ENCODE measurements around the gene NRP2.

The NRP2 gene

DNA sequence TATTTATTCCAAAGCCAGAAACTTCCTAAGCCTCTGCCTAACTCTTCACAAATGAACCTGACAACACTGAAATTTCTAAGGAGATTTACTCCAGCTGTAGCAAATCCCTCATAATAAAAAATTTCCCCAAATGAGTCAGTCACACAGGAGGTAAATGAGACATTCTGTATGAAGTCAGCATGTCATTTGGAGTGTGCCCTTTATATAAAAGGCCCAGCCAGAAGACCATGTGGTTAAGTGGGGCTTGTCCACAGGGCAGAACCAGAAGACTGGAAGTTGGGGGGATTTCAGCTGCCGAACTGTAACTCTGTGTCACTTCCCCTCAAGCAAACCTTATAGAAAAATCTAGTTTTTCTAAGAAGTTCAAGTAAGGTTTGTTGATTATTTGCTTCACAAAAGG is 30.2 kb downstream of the NRP2 start:
- DNase-seq = no peak

DNA sequence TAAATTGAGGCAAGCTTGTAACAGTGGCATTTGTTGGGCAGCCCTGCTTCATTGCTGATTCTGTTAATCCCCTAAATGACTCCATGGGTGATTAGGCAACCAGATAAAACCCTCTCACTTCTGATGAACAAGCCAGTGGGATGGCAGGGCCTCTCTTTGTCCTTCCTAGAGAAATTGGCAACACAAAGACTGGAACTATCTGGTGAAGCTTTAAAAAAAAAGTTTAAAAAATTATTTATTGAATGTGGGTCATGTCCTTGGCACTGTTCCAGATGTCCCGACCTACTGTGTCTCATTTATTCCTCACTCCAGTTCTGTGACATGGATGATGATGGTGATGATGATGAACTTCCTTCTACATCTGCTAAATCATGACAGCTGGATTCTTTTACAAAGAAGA is 30.8 kb downstream of the NRP2 start:
- DNase-seq = no peak

DNA sequence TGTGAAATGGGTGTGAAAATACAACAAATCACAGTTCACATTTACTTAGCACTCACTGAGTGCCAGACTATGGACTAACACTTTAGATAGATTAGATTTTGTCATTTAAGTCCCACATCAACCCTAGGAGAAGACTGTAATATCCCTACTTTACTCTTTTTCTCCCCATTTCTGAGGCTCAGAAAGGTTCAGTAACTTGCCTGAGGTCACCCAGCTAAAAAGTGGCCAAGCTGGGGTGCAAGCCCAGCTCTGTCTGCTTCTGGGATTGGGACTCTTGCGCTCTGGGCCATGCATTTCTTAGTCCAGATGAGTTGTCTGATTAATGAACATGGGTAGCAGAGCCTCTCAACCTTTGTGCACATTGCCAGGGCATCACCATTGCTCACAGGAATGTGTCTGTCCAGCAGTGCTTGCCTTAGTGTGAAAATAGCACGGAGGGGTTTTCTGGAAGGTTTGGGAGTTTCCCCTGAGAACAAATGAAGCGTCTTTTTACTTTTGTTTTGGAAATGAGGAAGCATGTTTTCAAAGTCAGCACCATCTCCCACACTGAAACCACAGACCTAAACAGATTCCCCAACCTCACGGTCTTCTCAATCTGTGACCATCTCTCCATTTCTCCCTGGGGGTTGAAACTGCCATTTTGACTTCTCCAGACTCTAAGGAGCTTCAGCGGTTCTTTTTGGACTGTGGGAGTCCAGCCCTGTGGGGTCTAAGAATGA is 31.9 kb downstream of the NRP2 start:
- DNase-seq = no peak

DNA sequence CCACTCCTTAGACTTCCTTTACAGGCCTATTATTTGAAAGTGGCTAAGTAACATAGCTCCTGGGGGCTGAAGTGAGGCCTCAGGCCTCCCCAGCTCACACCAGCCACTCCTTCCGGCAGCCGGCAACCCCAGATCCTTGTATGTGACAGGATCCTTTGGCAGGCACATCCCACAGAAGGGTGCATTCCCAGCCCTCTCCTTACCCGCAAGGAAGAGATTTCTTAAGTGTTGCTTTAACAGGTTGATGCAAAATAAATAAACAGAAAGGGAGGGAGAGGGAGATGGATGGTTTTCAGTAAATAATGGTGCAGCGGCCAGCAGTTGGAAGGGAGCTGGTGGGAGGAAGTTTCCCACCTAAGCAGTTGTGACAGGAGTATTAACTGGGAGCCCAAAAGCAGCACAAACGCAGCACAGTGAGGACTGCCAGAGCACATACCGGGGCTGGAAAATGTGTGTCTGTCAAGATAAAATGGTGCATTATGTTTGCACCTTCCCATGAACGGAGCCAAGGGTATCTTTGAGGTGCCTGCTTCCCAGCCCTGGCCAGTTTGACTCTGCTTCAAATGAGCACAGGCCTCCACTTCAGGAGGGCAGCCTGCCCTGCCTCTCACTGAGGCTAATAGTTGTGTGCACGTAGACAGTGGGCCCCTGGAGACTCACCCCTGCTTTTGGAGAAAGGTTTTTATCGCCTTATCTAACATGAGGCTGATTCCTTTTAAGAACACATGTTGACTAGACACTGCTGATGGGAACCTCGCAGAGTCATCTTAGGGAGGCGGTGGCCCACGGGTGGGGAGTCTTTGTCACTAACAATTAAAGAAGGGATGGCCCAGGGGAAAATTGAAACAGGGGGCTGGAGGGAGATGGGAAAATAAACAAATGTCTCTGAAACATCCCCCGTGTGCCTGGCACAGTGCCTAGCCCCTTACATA is 32.8 kb downstream of the NRP2 start:
- no peak for DNase-seq

DNA sequence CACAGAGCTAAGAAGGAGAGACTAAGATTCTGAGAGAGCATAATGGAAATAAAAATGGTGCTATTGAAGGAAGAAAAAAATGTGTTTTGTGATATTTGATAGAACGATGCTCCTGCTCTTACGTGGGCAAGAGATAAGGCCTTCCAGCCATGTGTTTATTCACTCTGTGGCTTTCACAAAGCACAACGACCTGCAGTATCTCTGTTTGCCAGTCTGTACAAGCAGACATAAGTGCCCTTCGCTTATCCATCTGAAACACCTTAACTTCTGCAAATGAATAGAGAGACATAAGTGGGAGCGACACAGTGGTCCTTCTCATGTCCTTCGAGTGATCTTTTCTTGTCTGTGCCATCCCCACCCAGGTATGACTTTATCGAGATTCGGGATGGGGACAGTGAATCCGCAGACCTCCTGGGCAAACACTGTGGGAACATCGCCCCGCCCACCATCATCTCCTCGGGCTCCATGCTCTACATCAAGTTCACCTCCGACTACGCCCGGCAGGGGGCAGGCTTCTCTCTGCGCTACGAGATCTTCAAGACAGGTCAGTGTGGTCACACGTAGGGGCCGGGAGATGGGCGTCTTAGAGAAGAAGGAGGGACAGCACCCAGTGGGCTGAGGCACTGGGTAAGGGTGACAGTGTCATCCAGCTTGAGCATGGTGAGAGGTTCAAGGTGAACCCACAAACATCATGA is 33.7 kb downstream of the NRP2 start:
- DNase-seq = no peak

DNA sequence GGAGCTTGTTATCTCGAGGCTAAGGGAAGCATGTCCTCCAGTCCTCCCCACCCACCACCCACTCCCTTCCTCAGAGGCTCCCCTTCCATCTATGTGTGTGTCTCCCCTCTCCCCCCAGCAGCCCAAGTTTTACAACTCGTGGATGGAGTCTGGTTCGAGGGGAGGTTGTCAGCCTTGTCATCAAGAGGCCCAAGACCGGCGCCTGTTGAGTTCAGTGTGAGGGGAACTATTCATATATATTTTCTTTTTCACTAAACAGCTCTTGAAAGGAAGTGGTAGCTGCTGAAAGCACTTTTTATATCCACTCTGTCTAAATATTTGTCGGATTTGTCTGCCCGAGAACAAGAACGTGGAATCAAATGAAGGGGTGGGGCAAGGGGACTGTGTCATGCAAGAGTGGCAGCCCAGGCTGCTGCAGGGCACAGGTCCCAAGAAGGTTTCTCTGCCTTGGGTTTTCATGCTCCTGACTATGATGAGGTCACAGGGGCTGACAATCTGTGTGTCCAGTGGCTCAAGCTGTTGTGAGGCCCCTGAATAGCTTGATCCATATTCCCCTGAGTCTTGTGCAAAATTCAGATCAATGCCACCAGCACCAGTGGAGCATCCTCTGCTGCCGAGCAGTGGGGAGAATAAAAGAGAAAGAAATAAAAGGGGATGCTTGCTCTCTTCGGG is 35.0 kb downstream of the NRP2 start:
- DNase-seq = no peak

DNA sequence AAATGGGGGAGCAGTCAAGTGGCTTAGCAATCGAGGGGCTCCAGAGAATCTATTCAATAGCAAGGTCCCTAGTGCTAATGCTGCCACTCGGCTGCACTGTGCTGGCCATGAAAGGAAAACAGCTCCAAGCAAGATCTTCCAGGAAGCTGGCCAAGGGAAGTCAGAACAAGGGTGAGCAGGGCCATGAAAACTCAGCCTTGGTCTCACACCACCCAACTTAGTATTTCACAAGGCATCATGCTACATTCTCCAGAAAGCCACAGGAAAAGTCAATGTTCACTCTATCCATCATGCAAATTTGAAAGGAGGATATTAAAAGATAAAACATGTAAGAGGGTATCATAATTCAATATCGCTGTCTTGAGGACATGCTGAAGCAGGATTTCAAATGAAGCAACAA is 35.7 kb downstream of the NRP2 start:
- DNase-seq = no peak

DNA sequence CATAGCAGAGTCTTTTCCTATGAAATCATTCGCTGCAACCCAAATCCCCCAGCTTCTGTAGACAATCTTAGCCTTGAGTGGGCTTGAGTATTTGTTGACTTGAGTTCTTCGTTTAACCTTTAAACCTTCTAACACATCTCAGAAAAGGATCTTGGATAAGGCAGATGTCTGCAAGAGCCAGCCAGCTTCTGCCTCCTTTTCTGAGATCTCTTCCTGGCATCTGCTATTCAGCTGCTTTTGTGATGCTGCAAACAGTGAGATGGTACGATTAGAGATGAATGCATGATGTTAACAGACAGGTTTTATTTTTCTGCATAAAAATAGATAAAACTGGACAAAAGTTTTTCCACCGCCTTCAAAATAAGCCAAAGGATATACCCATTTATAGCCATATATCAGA is 37.5 kb downstream of the NRP2 start:
- no peak for DNase-seq

DNA sequence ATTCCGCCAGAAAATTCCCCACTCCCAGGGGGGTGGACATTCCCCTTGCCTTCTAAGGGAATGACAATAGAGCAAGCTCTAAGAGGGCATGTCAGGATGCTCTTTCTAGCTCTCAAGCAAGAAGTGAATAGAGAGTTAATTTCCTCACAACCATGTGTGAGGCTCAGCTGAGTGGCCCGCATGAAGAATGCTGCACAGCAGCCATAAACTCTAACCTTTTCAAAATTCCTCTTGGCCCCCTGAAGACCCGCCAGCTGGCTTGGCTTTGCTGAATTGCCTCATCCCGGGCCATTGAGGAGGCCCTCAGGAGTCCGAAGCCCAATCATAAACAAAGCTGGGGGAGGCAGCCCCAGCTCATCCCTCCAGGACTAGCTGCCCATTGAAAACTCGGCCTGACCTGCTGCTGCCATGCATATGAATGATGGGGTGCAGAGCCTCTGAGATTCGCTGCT is 38.2 kb downstream of the NRP2 start:
- DNase-seq = no peak

DNA sequence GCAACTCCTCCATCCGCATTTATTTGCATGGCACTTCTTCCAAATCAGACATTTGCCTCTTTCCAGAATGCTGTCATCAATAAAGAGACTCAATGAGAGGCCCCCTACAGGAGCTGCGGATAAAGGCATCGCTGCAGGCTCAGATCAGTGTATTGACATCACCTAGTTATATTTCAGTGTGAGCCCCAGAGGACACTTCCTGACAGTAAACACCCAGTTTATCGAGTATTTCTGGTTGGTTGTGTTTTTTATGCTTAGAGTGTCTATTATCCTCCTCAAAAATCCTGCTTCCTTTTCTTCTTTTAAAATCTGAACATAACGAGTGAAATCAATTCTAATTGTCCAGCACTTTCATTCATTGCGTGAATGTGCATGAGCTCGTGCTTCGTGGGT is 38.8 kb downstream of the NRP2 start:
- DNase-seq = no peak

DNA sequence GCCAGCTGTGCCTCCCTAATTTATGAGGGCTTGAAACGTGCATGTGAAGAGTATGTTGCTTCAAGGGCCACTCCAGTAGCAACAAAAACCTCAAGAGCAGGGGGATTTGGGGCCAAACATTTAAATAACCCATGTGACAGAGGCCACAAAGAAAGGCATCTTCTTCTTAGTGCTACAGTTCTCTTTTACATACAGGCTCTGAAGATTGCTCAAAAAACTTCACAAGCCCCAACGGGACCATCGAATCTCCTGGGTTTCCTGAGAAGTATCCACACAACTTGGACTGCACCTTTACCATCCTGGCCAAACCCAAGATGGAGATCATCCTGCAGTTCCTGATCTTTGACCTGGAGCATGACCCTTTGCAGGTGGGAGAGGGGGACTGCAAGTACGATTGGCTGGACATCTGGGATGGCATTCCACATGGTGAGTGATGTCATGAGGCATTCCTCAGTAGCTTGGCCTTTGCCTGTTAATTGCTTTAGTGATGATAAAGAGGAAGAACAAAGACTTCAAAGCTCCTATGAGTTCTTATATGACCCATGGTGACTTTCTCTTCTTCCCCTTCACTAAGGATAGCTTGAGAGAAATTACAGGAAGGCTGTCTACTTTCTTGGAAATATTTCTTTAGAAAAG is 40.1 kb downstream of the NRP2 start:
- DNase-seq = no peak

DNA sequence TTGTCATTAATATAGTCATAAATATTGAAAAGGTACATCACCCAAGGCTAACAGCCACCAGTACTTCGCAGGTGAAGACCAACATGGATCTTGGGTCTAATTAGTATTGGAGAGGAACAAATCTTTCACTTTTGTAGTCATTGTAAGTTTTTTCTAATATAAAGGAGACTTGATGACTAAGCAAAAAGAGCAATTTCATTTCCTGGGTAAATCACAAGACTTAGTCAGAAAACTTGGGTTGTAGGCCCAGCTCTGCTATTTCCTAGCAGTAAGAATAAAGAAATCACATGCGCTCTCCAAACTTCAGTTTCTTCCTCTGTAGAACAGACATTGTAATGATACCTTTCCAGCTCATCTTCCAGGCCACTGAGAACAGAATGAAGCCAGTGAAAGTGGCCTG is 40.9 kb downstream of the NRP2 start:
- no peak for DNase-seq

DNA sequence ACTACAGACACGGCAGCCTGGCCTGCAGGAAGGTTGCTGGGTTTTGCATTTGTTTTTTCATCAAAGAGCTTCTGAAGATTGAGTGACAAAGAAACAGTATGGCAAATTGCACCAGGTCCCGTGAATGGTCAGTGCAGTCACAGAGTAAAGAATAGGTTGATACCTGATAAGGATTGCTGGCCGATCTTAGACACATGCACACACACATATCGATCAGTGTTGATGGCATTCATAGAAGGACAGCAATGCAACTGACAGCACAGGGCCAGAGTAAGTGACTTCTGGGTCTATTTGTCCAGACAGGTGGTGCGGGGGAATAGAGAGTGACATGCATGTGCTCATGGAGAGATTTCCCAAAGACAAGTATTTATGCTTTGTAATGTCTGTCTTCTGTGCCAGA is 42.8 kb downstream of the NRP2 start:
- DNase-seq = no peak

DNA sequence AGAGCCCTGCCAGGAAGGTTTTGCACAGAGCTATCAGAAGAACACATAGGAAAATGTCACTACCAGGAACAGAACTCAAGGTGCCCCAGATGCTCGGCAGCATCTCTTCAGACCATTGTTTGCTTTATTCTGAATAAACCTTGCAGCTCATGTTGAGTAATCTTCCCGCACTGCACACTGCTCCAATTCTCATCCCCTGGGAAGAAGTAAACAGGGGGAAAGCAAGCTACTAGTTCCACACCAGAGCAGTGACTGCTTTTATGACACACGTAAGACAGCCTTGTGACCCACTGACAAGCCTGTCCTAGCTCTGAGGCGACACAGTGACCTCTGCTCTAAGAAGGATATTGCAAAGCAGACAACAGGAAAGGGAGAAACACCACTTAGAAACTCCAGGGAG is 44.2 kb downstream of the NRP2 start:
- DNase-seq = no peak

DNA sequence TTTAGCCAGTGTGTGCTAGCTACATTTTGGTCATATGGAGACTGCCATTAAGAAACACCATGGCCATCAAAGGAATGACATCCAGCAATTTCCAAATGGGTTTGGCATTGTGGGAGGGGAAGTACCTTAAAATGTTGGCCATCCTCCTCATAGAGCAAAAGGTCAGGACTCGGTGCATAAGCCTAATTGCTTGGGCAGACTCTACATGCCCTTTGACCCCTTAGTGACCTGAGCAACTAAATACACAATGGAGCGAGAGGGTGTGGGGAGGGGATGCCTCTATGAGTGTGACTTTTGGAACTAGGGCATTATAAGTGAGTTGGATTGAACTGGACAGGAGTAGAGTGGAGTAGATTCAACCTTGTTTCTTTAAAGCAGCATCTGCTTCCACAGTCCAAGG is 44.9 kb downstream of the NRP2 start:
- no peak for DNase-seq

DNA sequence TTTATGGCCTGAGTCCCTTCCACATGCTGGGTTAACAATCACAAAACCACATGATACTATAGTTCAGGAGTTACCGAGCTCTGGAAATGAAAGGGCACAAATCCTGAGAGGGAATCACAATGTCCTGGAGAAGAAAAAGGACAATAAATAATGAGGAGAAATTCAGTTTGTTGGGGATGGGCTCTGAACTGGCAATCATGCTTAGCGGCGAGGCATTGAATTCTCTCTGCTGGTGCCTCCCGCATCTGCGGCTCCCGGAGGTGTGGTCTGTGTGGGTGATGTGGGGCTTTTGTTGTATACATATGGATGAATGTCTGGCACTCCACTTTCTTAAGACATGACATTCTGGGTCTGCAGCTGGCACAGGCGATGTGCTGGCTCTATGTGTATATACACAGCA is 46.1 kb downstream of the NRP2 start:
- no peak for DNase-seq

DNA sequence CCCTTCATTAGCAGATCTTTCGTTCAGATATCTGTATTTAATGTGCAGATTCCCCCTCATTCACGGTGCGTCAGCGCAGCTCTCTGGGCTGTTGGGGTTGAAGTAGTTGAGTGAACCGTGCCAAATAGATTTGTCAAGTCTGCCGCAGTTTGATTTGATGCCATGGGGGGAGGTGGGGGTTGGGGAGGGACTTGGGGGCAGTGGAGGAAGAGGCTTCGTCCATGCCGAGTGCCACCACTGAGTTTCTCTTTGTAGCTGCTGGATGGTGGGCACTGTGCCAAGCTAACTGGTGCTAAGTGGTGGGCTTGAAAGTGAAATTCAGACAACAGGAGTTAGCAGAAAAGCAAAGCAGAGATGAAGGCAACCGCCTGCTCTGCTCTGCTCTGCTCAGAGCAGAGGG is 47.9 kb downstream of the NRP2 start:
- no peak for DNase-seq

DNA sequence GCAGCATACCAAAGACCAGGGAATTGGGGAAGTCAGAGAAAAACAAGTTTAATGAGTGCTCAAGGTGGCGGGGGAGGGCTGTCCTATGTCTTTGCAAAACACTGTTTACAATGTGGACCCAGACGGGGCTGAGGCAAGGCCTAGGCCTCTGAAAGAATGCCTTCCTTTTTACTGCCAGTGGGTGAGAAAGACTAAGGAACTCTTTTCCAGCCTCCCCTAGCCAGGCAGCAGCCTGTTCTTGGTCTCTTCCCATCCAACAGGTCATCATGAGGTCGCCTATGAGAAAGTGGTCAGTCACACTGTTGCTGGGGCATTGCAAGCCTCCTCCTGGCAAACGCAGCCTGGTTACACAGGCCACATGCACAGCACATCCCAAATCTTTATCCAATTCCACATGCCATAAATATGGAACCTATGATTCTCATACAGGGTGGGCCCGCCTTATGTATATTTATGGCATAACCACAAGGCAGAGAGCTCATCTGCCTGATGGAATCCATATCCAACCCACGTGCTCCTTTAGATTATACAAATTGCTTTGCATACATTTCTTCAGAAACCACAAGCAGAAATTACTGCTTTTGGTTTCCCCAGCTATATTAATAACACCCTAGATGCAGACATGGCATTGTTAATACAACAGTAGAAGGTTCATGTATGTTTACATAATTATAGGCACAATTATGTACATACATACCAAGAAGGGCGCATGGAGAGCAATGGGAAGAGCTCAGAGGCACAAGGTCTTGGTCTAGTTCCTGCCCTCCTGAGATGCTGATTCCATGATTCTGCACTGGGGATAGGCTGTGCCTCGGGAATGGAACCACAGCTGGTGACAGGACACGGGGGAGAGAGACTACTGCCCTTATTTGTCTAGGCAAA is 48.6 kb downstream of the NRP2 start:
- no peak for DNase-seq

DNA sequence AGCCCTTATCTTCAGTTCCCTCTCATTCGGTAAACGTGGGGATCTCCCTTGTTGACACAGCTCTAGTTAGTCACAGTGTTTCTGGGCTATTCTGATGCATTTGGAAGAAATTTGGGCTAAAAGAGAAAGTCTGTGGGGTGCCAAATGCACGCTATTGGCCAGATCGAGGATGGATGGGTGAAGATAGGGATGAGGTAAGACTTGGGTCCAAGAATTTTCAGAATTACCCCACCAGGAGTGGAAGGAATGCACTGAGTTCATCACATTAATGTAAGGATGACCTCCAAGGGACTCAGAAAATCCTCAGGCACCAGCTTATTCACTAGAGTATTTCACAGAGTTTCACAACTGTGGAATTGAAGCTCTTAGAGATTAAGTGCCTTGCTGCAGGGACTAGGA is 49.3 kb downstream of the NRP2 start:
- no peak for DNase-seq

DNA sequence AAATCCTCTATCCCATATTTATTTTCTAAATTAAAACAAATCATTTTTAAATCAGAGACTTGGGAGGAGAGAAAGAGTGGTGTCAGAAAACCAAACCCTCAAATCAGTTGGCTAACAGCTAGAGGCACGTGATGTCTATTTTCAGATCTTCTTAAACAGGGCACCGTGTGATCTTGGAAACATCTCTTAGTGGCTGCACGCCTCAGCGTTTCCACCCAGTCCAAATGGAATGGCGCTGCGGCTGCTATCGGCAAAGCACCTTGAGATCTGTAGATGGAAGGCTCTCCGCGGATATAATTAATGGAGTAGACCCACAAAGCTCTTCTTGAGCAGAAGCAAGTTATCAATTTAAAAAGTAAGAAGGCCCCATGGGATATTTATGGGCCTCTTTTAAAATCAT is 50.0 kb downstream of the NRP2 start:
- no peak for DNase-seq

DNA sequence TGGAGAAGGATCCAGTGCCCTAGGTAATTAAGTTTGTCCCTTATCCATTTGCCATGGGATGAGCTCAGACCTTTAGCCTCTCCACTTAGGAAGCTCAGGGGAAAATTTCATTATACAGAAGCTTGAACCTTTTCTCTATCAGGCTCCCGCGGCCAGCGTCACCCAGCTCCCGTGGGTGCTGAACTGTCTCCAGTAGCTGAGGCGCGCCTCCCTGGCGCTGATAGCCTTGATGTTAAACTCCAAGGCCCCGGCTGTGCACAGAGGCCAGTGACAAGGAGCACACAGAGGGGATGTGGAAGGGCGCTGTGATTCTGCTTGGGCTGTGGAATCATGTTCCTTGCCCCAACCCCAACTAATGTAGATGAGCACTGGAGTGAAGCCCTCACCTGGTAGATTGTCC is 50.8 kb downstream of the NRP2 start:
- DNase-seq = no peak

DNA sequence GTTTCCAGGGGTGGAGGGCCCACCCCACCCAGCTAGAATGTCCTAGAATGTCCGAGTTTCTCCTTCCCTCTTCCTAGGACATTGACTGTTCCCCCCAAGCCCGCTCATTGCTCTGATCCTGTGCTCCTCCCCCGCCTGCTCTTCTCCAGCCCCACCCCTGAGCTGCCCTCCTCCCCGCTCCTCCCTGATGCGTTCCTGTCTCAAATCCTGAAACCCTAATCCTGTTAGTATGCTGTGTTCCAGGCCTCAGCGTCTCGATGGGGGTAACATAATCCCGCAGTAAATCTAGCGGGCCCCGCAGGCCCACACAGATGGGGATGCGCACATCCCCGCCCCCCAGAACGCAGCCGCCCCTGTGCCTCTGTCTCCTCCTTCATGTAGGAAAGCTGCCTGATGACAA is 51.3 kb downstream of the NRP2 start:
- peak; percentile 59 for DNase-seq
